ENCODE data around the gene DDAH2. TPM values are rescaled to one million over a fixed set of nuclear protein-coding genes. Genes with fewer than 3 reads are reported as not detected.

The DDAH2 gene
- total RNA-seq, 1 experiment from 2014 or later = 43.4 TPM

DNA sequence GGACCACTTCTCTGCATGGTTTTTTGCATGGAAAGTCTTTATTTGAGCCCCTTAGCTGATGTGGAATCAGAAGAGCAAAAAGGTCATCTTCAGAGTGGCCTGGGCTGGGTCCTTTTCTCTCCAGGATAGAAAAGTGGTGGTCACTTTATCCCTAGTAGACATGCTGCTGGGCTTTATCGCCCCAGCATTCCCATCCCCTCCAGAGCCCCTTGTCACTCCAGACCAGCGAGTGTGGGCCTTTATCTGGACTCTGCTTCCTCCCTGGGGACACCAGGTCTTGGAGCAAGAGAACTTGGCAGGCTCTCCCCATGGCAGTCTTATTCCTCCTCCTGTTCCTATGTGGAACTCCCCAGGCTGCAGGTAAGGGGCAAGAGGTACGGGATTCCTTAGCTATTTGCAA lies 22.5 kb downstream of the DDAH2 start, which contains the start of gene LY6G6F:
TSS of gene LY6G6F (plus strand) at position 268 of the 400 bp plus-strand sequence. CDS start at position 309, 41 bp downstream.
- ChIA-PET CTCF (no interaction called here), POLR2A (no interaction called here)
- no TSS peak for BruUV-seq (replicated peaks)

More for the DNA sequence above, 22.5 kb downstream of the DDAH2 start, which contains the start of gene LY6G6F:
- Histone ChIP-seq H3K4me1 (ENCODE audit: control insufficient read depth in 1 of 2, insufficient read depth in 2 of 2, low read length in 2 of 2) (peaks cover 10 to 27% of the 10 kb centered on the region in 2 experiments; a peak in 3 of 4 replicates), H2AFZ (ENCODE audit: low read depth, low read length, poor library complexity, severe bottlenecking) (no peak within 1 kb of the TSS), H4K20me1 (ENCODE audit: insufficient read depth) (no peaks in the 10 kb centered on the region), H3K9me2 (ENCODE audit: insufficient read depth) (no peaks in the 10 kb centered on the region), H3K79me2 (ENCODE audit: insufficient read depth, low read length) (peaks cover 11% of the 10 kb centered on the region), H3K9me3 (ENCODE audit: control insufficient read depth in 1 of 2, insufficient read depth in 1 of 2, low read depth in 1 of 2, low read length in 2 of 2) (no peaks in the 10 kb centered on the region), H3K27ac (ENCODE audit: low read depth, low read length) (no peak within 1 kb of the TSS), H3K9ac (ENCODE audit: low read length) (no peak within 1 kb of the TSS), H3K36me3 (ENCODE audit: control insufficient read depth in 1 of 2, insufficient read depth in 2 of 2, low read length in 2 of 2) (no peaks in the 10 kb centered on the region), H3K27me3 (ENCODE audit: insufficient read depth, low read length) (no peaks in the 10 kb centered on the region), H3K4me2 (ENCODE audit: low read length) (no peak within 1 kb of the TSS), H3K4me3 (replicated peaks in 1 of 2; ENCODE audit: low read depth in 1 of 2, low read length in 2 of 2) (no peak within 1 kb of the TSS)
- TF ChIP-seq EZH2 (IDR thresholded peaks at IDR 0.05) (no peak), SP1 (IDR thresholded peaks at IDR 0.05; ENCODE audit: low read depth) (no peak), FOSL1 (IDR thresholded peaks at IDR 0.05; ENCODE audit: low read depth) (no peak), EZH2phosphoT487 (IDR thresholded peaks at IDR 0.05; ENCODE audit: borderline replicate concordance) (no peak), POLR2AphosphoS5 (IDR thresholded peaks at IDR 0.05; ENCODE audit: low read depth, low read length) (no peak), SRF (IDR thresholded peaks at IDR 0.05; ENCODE audit: low read depth) (no peak), ZNF274 (IDR thresholded peaks at IDR 0.05; ENCODE audit: low read depth, low read length) (no peak), CBX3 (IDR thresholded peaks at IDR 0.05; ENCODE audit: low read depth) (no peak), YY1 (IDR thresholded peaks at IDR 0.05; ENCODE audit: extremely low read depth, insufficient replicate concordance, low read depth, low read length) (no peak), SIN3A (IDR thresholded peaks at IDR 0.05; ENCODE audit: low read depth) (no peak), ELF1 (IDR thresholded peaks at IDR 0.05; ENCODE audit: borderline replicate concordance, low read depth) (no peak), TCF7L2 (IDR thresholded peaks at IDR 0.05; ENCODE audit: borderline replicate concordance, extremely low read depth, insufficient read depth, insufficient read length) (no peak), ZFX (IDR thresholded peaks at IDR 0.05) (no peak), CEBPB (IDR thresholded peaks at IDR 0.05; ENCODE audit: low read depth) (no peak), JUND (IDR thresholded peaks at IDR 0.05) (no peak), EGR1 (IDR thresholded peaks at IDR 0.05; ENCODE audit: low read depth) (no peak)
- TF ChIP-seq, protein P1, sequence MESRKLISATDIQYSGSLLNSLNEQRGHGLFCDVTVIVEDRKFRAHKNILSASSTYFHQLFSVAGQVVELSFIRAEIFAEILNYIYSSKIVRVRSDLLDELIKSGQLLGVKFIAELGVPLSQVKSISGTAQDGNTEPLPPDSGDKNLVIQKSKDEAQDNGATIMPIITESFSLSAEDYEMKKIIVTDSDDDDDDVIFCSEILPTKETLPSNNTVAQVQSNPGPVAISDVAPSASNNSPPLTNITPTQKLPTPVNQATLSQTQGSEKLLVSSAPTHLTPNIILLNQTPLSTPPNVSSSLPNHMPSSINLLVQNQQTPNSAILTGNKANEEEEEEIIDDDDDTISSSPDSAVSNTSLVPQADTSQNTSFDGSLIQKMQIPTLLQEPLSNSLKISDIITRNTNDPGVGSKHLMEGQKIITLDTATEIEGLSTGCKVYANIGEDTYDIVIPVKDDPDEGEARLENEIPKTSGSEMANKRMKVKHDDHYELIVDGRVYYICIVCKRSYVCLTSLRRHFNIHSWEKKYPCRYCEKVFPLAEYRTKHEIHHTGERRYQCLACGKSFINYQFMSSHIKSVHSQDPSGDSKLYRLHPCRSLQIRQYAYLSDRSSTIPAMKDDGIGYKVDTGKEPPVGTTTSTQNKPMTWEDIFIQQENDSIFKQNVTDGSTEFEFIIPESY (IDR thresholded peaks at IDR 0.05; ENCODE audit: extremely low read depth, insufficient replicate concordance, low read length) = no peak
- TF ChIP-seq, protein P2, sequence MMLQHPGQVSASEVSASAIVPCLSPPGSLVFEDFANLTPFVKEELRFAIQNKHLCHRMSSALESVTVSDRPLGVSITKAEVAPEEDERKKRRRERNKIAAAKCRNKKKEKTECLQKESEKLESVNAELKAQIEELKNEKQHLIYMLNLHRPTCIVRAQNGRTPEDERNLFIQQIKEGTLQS (IDR thresholded peaks at IDR 0.05) = no peak
- TF ChIP-seq, protein P3, sequence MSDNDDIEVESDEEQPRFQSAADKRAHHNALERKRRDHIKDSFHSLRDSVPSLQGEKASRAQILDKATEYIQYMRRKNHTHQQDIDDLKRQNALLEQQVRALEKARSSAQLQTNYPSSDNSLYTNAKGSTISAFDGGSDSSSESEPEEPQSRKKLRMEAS (IDR thresholded peaks at IDR 0.05) = no peak
- intact Hi-C loops (cut with micrococcal nuclease) = no loop called here
- RAD21 ChIA-PET (ENCODE audit: low non-redundant PET in 1 of 2, low total read pairs in 2 of 2, uncharacterized antibody in 2 of 2, unreplicated experiment in 2 of 2) = no interaction called here
- DNase-seq (ENCODE audit: low read depth, low spot score) (no peak), ATAC-seq (no peak)
